Panc1 (cell line): ENCODE measurements around the gene WDR47. TPM values are rescaled to one million over a fixed set of nuclear protein-coding genes. Genes with fewer than 3 reads are reported as not detected.

ENCODE experiments used
- ATAC-seq: fragments of 200-7000 bp; cut with Tn5 transposase; 2 replicates; pipeline ENCODE4 v1.9.1; 2020; ENCODE audit warnings: mild to moderate bottlenecking, moderate library complexity
- BruUV-seq: library from RNA; stranded (reverse); fragments of 400-500 nt; replicated peaks from 2 replicates; lab custom pipeline; 2021; lab: Mats Ljungman, UMichigan
- CTCF ChIA-PET: fragments of 300-600 bp; sonication (Branson Sonifier 250); formaldehyde crosslinking; loops from one replicate; lab custom pipeline; 2022; ENCODE audit warnings: antibody characterized with exemption; lab: Charles Lee
- POLR2A ChIA-PET: fragments of 300-600 bp; sonication (Branson Sonifier 250); formaldehyde crosslinking; loops from one replicate; lab custom pipeline; 2022; ENCODE audit warnings: antibody characterized with exemption; lab: Charles Lee
- DNase-seq: peaks from one replicate; pipeline ENCODE4 v3.0.0-alpha.2; 2010; ENCODE audit warnings: low read depth, low spot score
- H3K27ac ChIP-seq: 2 replicates; pipeline ENCODE4 v1.5.1; 2011; ENCODE audit warnings: mild to moderate bottlenecking, low read length, inconsistent platforms
- H3K27me3 ChIP-seq: fragments of 200-500 bp; sonication (Bioruptor generic); 2 replicates; pipeline ENCODE4 v1.6.0; 2014; ENCODE audit warnings: low read length, inconsistent platforms; ENCODE audit not compliant: control insufficient read depth, insufficient read depth
- H3K36me3 ChIP-seq: fragments of 200-500 bp; sonication (Bioruptor generic); 2 replicates; pipeline ENCODE4 v1.5.1; 2014; ENCODE audit warnings: inconsistent platforms, mild to moderate bottlenecking, low read length, moderate library complexity; ENCODE audit not compliant: control insufficient read depth, insufficient read depth
- H3K4me1 ChIP-seq: 2 replicates; pipeline ENCODE4 v1.5.1; 2011; ENCODE audit warnings: inconsistent platforms, mild to moderate bottlenecking, low read length, moderate library complexity; ENCODE audit not compliant: control insufficient read depth, insufficient read depth
- H3K4me3 ChIP-seq, 2 experiments: 2 replicates each; pipeline ENCODE4 v1.5.1; 2011 to 2012; ENCODE audit warnings: low read depth in 2 of 2, low read length in 2 of 2, mild to moderate bottlenecking in 2 of 2, inconsistent platforms in 1 of 2, moderate library complexity in 1 of 2
- H3K9me3 ChIP-seq: fragments of 200-500 bp; sonication (Bioruptor generic); 2 replicates; pipeline ENCODE4 v1.5.1; 2014; ENCODE audit warnings: low read depth, mild to moderate bottlenecking, inconsistent platforms, low read length, moderate library complexity; ENCODE audit not compliant: control insufficient read depth, insufficient read depth
- CTCF ChIP-seq: fragments of 450-650 bp; IDR thresholded peaks from 2 replicates; pipeline ENCODE4 v1.5.1; 2017; ENCODE audit warnings: mild to moderate bottlenecking
- POLR2AphosphoS5 ChIP-seq: IDR thresholded peaks from 2 replicates; pipeline ENCODE4 v1.6.1; 2012; ENCODE audit warnings: mild to moderate bottlenecking, low read depth, low read length, moderate library complexity
- REST ChIP-seq, 2 experiments: IDR thresholded peaks; 2 replicates each; pipeline ENCODE4 v1.6.1; 2011 to 2012; ENCODE audit warnings: low read depth in 2 of 2, control low read depth in 1 of 2, low read length in 1 of 2, mild to moderate bottlenecking in 1 of 2, moderate library complexity in 1 of 2; ENCODE audit not compliant: insufficient read depth in 1 of 2
- SIN3A ChIP-seq: IDR thresholded peaks from 2 replicates; pipeline ENCODE4 v1.6.1; 2012; ENCODE audit warnings: low read depth, mild to moderate bottlenecking, low read length, moderate library complexity, borderline replicate concordance; ENCODE audit not compliant: insufficient read depth
- TCF7L2 ChIP-seq: IDR thresholded peaks from 2 replicates; pipeline ENCODE4 v1.6.1; 2011; ENCODE audit warnings: mild to moderate bottlenecking, low read depth, low read length, inconsistent platforms
- in situ Hi-C: cut with HindIII; loops from 2 replicates; pipeline ENCODE4 v1.10.0; 2016; ENCODE audit warnings: low sequenced_read_pairs, low pct_unique_long_range_greater_than_20kb
- intact Hi-C: fragments of 100-400 bp; cut with micrococcal nuclease; formaldehyde crosslinking; loops from one replicate; pipeline ENCODE4 v1.10.0; 2022; ENCODE audit not compliant: unreplicated experiment
- total RNA-seq: library from RNA; stranded (reverse); gene quantifications from one replicate; pipeline ENCODE4 v1.2.1, GENCODE V29; 2021; ENCODE audit not compliant: unreplicated experiment

The WDR47 gene
- total RNA-seq, 1 experiment from 2014 or later = 9.6 TPM

GRCh38 chr1:108953452-108953851 lies 88.5 kb downstream of the WDR47 start:
- intact Hi-C loops = no loop called here
- no peak overlapping the region for H3K4me3 ChIP-seq
- POLR2A ChIA-PET = no interaction called here

GRCh38 chr1:108951242-108951641 lies 90.7 kb downstream of the WDR47 start:
- H3K4me1 ChIP-seq = no peaks in the 10 kb centered on the region
- H3K9me3 ChIP-seq = no peaks in the 10 kb centered on the region
- no peaks in the 10 kb centered on the region for H3K27me3 ChIP-seq
- POLR2A ChIA-PET = no interaction called here
- no peaks in the 10 kb centered on the region; the same call in 1 of the 2 replicates for H3K36me3 ChIP-seq
- in situ Hi-C loops (no loop called here), intact Hi-C loops (no loop called here)
- BruUV-seq = no TSS peak
- TF ChIP-seq POLR2AphosphoS5 (no peak), CTCF (no peak), SIN3A (no peak), REST (IDR thresholded peaks at IDR 0.05; ENCODE audit: insufficient read depth in 1 of 2, low read depth in 2 of 2, low read length in 1 of 2) (no peak), TCF7L2 (no peak)
- ATAC-seq = no peak
- DNase-seq = no peak
- no peak overlapping the region for H3K27ac ChIP-seq
- CTCF ChIA-PET = no interaction called here
- no peak overlapping the region for H3K4me3 ChIP-seq

More at GRCh38 chr1:108953452-108953851, 88.5 kb downstream of the WDR47 start:
- Histone ChIP-seq H3K27me3 (no peaks in the 10 kb centered on the region), H3K27ac (no peak overlapping the region), H3K36me3 (no peaks in the 10 kb centered on the region; the same call in 1 of the 2 replicates), H3K4me1 (no peaks in the 10 kb centered on the region), H3K9me3 (no peaks in the 10 kb centered on the region)
- DNase-seq (no peak), ATAC-seq (no peak)
- CTCF ChIA-PET = no interaction called here
- BruUV-seq = no TSS peak
- no peak for TF ChIP-seq POLR2AphosphoS5
- no peak for TF ChIP-seq TCF7L2
- TF ChIP-seq CTCF = no peak
- no peak for TF ChIP-seq REST (IDR thresholded peaks at IDR 0.05; ENCODE audit: insufficient read depth in 1 of 2, low read depth in 2 of 2, low read length in 1 of 2)
- no peak for TF ChIP-seq SIN3A
- in situ Hi-C loops = no loop called here
